Measurements from ENCODE around the gene NPPB.

The NPPB gene

GRCh38 chr1:11875094-11875493, 16.3 kb upstream of the NPPB start:
- FAIRE-seq = no peak
- DNase-seq (ENCODE audit: insufficient read length, low spot score) = no peak
- TF ChIP-seq POLR2A (IDR thresholded peaks at IDR 0.05; ENCODE audit: low read depth, low read length) = no peak
- no peak for TF ChIP-seq POU2F2 (IDR thresholded peaks at IDR 0.05; ENCODE audit: low read depth, low read length)
- no peak for TF ChIP-seq POLR2AphosphoS5 (IDR thresholded peaks at IDR 0.05; ENCODE audit: low read depth, low read length)
- TF ChIP-seq TAF1 (IDR thresholded peaks at IDR 0.05; ENCODE audit: low read depth, low read length) = no peak
- TF ChIP-seq PAX5 (IDR thresholded peaks at IDR 0.05; ENCODE audit: insufficient read depth, low read length, severe bottlenecking) = no peak
- TF ChIP-seq SPI1 (IDR thresholded peaks at IDR 0.05; ENCODE audit: low read depth, low read length) = no peak

DNA sequence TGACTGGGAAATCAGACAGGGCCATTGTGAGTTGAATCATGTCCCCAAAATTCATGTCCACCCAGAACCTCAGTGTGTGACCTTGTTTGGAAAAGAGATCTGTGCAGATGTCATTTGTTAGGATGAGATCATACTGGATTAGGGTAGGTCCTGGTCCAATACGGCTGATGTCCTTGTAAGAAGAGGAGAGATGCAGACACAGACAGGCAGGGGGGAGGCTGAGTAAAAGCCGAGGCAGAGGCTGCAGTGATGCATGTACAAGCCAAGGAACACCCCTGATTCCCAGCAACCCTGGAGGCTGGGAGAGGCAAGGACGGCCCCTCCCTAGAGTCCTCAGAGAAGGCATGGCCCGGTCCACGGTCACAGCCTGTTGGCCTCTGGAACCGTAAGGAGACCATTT, 15.9 kb upstream of the NPPB start:
- DNase-seq (ENCODE audit: insufficient read length, low spot score) = no peak
- no peak for FAIRE-seq
- TF ChIP-seq POU2F2 (IDR thresholded peaks at IDR 0.05; ENCODE audit: low read depth, low read length) (no peak), POLR2A (IDR thresholded peaks at IDR 0.05; ENCODE audit: low read depth, low read length) (no peak), PAX5 (IDR thresholded peaks at IDR 0.05; ENCODE audit: insufficient read depth, low read length, severe bottlenecking) (no peak), POLR2AphosphoS5 (IDR thresholded peaks at IDR 0.05; ENCODE audit: low read depth, low read length) (no peak), TAF1 (IDR thresholded peaks at IDR 0.05; ENCODE audit: low read depth, low read length) (no peak), SPI1 (IDR thresholded peaks at IDR 0.05; ENCODE audit: low read depth, low read length) (no peak)

DNA sequence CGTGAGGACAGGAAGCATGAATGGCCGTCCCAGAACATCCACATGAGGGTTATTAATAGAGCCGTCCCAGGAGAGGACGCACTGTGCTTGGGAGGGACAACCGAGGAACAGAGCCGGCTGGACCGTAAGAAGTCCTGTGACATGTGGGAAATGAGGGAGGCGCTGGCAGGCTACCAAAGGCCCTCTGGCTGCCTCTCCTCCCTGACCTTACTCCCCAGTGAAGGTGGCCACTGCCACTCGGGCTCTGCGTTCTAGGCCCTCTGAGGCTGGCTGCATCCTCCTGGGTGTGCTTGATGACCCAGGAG, 15.5 kb upstream of the NPPB start:
- TF ChIP-seq PAX5 (IDR thresholded peaks at IDR 0.05; ENCODE audit: insufficient read depth, low read length, severe bottlenecking) (no peak), SPI1 (IDR thresholded peaks at IDR 0.05; ENCODE audit: low read depth, low read length) (no peak), POLR2A (IDR thresholded peaks at IDR 0.05; ENCODE audit: low read depth, low read length) (no peak), TAF1 (IDR thresholded peaks at IDR 0.05; ENCODE audit: low read depth, low read length) (no peak), POU2F2 (IDR thresholded peaks at IDR 0.05; ENCODE audit: low read depth, low read length) (no peak), POLR2AphosphoS5 (IDR thresholded peaks at IDR 0.05; ENCODE audit: low read depth, low read length) (no peak)
- FAIRE-seq (no peak), DNase-seq (ENCODE audit: insufficient read length, low spot score) (no peak)

GRCh38 chr1:11873395-11874257, 14.9 kb upstream of the NPPB start:
- FAIRE-seq (no peak), DNase-seq (ENCODE audit: insufficient read length, low spot score) (no peak)
- TF ChIP-seq SPI1 (IDR thresholded peaks at IDR 0.05; ENCODE audit: low read depth, low read length) (no peak), POU2F2 (IDR thresholded peaks at IDR 0.05; ENCODE audit: low read depth, low read length) (no peak), PAX5 (IDR thresholded peaks at IDR 0.05; ENCODE audit: insufficient read depth, low read length, severe bottlenecking) (no peak), POLR2A (IDR thresholded peaks at IDR 0.05; ENCODE audit: low read depth, low read length) (no peak), POLR2AphosphoS5 (IDR thresholded peaks at IDR 0.05; ENCODE audit: low read depth, low read length) (no peak), TAF1 (IDR thresholded peaks at IDR 0.05; ENCODE audit: low read depth, low read length) (no peak)

DNA sequence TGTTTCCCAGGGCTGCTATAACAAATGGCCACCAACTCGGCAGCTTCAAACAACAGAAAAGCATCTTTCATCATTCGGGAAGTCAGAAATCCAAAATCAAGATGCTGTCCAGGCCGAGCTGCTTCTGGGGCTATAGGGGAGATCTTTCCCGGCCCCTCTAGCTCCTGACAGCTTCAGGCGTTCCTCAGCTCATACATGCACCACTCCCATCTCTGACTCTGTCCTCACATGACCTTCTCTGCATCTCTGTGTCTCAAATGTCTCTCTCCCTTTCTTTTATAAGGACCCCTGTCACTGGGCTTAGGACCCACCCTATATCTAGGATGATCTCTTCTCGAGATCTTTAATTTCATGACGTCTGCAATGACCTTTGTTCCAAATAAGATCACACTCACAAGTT, 13.8 kb upstream of the NPPB start:
- FAIRE-seq (no peak), DNase-seq (ENCODE audit: insufficient read length, low spot score) (no peak)
- TF ChIP-seq SPI1 (IDR thresholded peaks at IDR 0.05; ENCODE audit: low read depth, low read length) (no peak), PAX5 (IDR thresholded peaks at IDR 0.05; ENCODE audit: insufficient read depth, low read length, severe bottlenecking) (no peak), POLR2AphosphoS5 (IDR thresholded peaks at IDR 0.05; ENCODE audit: low read depth, low read length) (no peak), POLR2A (IDR thresholded peaks at IDR 0.05; ENCODE audit: low read depth, low read length) (no peak), TAF1 (IDR thresholded peaks at IDR 0.05; ENCODE audit: low read depth, low read length) (no peak), POU2F2 (IDR thresholded peaks at IDR 0.05; ENCODE audit: low read depth, low read length) (no peak)

- DNase-seq (ENCODE audit: insufficient read length, low spot score) (no peak), FAIRE-seq (no peak)
- no peak for TF ChIP-seq POU2F2 (IDR thresholded peaks at IDR 0.05; ENCODE audit: low read depth, low read length)
- TF ChIP-seq PAX5 (IDR thresholded peaks at IDR 0.05; ENCODE audit: insufficient read depth, low read length, severe bottlenecking) = no peak
- no peak for TF ChIP-seq SPI1 (IDR thresholded peaks at IDR 0.05; ENCODE audit: low read depth, low read length)
- TF ChIP-seq POLR2A (IDR thresholded peaks at IDR 0.05; ENCODE audit: low read depth, low read length) = no peak
- TF ChIP-seq POLR2AphosphoS5 (IDR thresholded peaks at IDR 0.05; ENCODE audit: low read depth, low read length) = no peak
- TF ChIP-seq TAF1 (IDR thresholded peaks at IDR 0.05; ENCODE audit: low read depth, low read length) = no peak
Observed at GRCh38 chr1:11869650-11870207, 11.0 kb upstream of the NPPB start.

- no peak for FAIRE-seq
- no peak for DNase-seq (ENCODE audit: insufficient read length, low spot score)
- TF ChIP-seq TAF1 (IDR thresholded peaks at IDR 0.05; ENCODE audit: low read depth, low read length) (no peak), SPI1 (IDR thresholded peaks at IDR 0.05; ENCODE audit: low read depth, low read length) (no peak)
Observed at GRCh38 chr1:11869104-11869503, 10.4 kb upstream of the NPPB start.

- TF ChIP-seq SPI1 (IDR thresholded peaks at IDR 0.05; ENCODE audit: low read depth, low read length) (no peak), POU2F2 (IDR thresholded peaks at IDR 0.05; ENCODE audit: low read depth, low read length) (no peak), POLR2A (IDR thresholded peaks at IDR 0.05; ENCODE audit: low read depth, low read length) (no peak), TAF1 (IDR thresholded peaks at IDR 0.05; ENCODE audit: low read depth, low read length) (no peak), PAX5 (IDR thresholded peaks at IDR 0.05; ENCODE audit: insufficient read depth, low read length, severe bottlenecking) (no peak), POLR2AphosphoS5 (IDR thresholded peaks at IDR 0.05; ENCODE audit: low read depth, low read length) (no peak)
- FAIRE-seq = no peak
- no peak for DNase-seq (ENCODE audit: insufficient read length, low spot score)
Observed at GRCh38 chr1:11868331-11868980, 9.7 kb upstream of the NPPB start.

DNA sequence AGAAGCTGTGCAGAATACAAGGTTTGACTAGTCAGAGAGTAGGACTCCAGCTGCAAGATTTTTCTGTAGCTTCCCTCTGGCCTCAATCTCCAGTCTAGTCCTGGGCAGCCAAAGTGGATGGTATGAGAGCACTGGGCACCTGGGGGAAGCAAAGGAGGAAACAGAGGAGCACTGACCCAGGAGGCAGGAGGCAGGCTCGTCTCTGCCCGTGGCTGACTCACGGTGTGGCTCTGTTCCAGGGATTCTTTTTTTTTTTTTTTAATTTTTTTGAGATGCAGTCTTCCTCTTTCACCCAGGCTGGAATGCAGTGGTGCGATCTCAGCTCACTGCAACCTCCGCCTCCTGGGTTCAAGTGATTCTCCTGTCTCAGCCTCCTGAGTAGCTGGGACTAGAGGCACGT, 4.1 kb upstream of the NPPB start:
- DNase-seq (ENCODE audit: insufficient read length, low spot score) = no peak
- FAIRE-seq = no peak
- no peak for TF ChIP-seq SPI1 (IDR thresholded peaks at IDR 0.05; ENCODE audit: low read depth, low read length)
- TF ChIP-seq TAF1 (IDR thresholded peaks at IDR 0.05; ENCODE audit: low read depth, low read length) = no peak
- no peak for TF ChIP-seq POLR2AphosphoS5 (IDR thresholded peaks at IDR 0.05; ENCODE audit: low read depth, low read length)
- TF ChIP-seq PAX5 (IDR thresholded peaks at IDR 0.05; ENCODE audit: insufficient read depth, low read length, severe bottlenecking) = no peak
- TF ChIP-seq POU2F2 (IDR thresholded peaks at IDR 0.05; ENCODE audit: low read depth, low read length) = no peak
- no peak for TF ChIP-seq POLR2A (IDR thresholded peaks at IDR 0.05; ENCODE audit: low read depth, low read length)
